Stimulated activated CD4-positive, alpha-beta T cell treated with anti-CD3 and anti-CD28 coated beads, Interleukin-2, amount 100 ng/mL, for 48 hours (primary cell): ENCODE results near the gene BPI.
"Not testable (repeated sequence)": the region's sequence is repeated elsewhere in the genome, so short reads cannot be mapped to it uniquely, and the experiment has no call there.

Experiments
- DNase-seq, 2 donors: peaks; one replicate each; pipeline ENCODE4 v3.0.0-alpha.2; 2020

BPI gene

DNA sequence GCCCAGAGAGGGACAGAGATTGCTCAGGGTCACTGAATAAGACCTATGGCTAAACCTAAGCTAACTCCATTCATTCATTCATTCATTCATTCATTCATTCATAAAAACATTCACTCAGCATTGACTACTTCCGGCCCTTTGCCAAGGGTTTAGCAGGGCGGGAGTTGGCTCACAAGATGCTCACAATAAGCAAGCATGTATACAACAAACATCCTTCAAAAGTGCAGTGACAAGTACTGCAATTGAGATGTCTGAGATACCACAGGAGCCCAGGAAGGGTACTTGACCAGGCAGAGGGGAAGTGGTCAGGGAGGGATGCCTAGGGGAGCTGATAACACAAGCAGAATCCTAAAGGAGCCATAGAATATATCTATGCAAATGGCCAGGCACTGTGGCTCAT lies 25.2 kb upstream of the BPI start:
- DNase-seq: no peak

DNA sequence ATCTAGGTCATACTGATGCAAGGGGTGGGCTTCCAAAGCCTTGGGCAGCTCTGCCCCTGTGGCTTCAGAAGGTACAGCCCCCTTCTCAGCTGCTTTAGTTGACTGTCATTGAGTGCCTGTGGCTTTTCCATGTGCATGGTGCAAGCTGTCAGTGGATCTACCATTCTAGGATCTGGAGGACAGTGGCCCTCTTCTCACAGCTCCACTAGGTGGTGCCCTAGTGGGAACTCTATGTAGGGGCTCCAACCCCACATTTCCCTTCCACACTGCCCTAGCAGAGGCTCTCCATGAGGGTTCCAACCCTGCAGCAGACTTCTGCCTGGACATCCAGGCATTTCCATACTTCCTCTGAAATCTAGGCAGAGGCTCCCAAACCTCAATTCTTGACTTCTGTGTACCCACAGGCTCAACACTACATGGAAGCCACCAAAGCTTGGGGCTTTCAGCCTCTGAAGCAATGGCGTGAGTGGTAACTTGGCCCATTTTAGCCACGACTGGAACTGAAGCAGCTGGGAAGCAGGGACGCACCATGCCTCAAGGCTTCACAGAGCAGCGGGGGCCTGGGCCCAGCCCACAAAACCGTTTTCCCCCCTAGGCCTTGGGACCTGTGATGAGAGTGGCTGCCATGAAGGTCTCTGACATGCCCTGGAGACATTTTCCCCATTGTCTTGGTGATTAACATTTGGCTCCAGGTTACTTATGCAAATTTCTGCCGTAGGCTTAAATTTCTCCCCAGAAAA lies 22.6 kb upstream of the BPI start:
- DNase-seq: not testable (repeated sequence)

DNA sequence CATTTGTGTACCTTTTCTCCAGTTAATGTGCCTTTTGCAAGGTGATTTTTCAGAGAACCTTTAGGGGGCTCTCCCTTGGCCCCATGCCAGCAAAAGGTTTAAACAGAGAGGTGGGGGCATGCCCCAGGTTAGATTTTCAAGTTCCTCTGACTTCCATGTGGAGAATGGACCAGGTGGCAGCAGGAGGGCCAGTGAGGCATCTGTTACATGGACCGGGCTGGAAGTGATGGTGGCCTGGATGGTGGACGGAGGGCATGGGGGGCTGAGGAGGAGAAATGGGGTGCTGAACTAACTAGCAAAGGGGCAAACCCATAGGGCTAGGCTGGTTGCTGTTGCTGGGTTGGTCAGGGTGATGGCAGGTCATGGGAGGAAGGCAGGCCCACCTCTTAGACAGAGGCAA lies 20.7 kb upstream of the BPI start:
- no peak for DNase-seq

DNA sequence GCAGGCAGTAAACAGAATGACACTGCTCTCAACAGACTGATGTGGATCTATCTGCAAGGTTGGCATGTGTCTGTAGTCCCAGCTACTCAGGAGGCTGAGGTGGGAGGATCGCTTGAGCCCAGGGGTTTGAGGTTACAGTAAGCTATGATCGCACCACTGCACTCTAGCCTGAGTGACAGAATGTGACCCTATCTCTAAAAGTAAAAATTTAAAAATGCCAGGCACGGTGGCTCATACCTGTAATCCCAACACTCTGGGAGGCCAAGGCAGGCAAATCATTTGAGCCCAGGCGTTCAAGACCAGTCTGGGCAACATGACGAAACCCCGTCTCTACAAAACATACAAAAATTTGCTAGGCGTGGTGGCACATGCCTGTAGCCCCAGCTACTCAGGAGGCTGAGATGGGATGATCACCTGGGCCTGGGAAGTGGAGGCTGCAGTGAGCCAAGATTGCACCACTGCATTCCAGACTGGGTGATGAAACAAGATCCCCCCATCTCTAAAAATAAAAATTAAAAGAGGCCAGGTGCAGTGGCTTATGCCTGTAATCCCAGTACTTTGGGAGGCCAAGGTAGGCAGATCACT lies 19.8 kb upstream of the BPI start:
- DNase-seq: not testable (repeated sequence)

DNA sequence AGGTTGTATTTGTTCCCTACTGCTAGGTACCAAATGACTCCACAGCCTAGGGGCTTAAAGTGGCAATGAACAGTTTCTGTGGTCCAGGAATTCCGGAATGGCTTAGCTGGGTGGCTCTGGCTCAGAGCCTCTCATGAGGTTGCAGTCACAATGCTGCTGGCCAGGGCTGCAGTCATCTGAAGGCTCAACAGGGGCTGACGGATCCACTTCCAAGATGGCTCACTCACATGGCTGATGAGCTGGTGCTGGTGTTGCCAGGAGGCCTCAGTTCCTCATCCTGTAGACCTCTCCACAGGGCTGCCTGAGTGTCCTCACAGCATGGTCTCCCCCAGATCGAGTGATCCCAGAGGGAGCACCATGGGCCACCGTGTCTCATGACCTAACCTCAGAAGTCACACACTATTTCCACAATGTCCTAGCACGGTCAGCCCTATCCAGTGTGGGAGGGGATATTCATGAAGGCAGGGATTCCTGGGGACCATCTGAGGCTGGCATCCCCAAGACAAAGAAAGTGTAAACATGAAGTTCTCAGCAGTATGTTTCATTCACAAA lies 19.0 kb upstream of the BPI start:
- DNase-seq: no peak

DNA sequence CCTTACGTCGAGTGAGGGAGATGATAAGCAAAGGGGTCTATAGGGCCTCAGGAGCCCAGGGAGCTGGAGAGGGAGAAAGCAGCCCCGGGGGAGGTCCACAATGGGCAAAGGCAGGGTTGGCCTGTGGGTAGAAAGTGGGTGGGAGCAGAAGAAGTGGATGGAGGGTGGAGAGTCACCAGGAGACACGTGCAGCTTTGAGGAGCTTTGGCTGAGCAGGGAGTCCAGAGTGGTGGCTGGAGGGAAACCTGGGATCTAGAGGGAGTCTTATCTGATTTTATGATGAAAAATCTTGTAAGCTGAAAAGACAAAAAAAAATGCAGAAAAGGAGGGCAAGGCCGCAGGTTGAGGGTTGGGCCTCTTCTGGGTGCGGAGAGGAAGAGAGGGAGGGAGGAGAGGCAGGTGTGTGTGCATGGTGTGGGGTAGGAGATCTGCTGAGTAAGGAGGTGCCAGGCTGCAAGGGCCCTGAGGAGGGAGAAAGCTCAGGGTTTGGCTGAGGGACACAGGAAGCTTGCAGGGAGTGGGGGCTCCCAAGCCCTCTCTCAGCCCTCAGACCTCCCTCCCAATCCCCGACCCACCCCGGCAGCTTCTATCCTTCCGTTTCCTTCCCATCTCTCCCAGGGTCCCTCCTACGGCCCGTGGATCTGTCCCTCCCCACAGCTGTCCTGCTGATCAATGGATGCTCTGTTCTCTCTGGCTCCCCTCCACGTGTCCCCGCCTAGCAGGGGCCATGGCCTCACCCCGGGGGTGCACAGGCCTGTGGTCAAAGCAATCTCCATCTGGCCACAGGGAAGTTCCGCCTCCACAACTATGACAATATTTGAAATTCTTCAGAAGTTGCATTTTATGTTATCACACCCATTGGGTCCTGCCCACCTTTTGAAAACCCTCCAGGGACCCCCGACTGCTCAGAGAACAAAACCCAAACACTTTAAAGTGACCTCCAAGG lies 17.1 kb upstream of the BPI start:
- DNase-seq: no peak

DNA sequence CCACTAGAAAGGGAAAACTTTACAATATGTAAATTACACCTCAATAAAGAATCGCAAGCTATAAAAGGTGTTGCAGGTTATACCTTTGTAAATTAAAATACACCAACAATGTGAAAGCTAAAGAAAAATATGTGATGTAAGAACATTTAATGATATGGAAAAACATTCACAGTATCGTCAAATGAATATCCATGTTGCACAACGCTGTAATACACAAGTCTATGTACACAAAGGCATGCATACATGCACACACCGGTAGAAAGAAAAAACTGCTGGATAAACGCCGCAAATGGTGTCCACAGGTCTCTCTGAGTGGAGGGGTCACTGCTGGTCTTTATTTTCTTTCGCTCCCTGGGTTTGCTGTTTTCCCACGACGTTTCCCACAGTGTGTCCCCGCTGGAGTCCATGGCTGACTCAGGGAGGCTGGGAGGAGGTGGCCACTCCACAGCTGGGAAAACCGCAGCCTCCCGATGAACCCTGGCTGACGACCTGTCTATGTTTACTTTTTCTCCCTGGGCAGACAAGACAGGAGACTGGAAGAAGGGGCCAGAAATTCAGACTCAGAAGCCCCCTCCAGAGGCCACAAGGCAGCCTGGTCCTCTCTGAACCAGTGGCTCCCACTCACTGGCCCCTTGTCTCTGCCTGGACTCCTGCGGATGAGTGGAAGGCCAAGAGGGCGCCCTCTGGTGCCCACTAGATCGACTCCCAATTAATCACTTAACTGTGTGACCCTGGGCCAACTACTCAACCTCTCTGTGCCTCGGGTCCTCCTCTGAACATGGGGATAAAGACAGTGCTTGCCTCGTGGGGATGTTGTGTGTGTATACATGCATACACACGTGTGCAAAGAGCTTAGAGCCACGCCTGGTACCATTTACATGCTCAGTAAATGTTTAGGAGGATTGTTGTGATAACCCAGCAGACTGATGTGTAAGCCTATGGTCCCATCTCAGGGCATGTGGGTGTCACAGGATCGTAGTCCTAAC lies 12.8 kb upstream of the BPI start:
- DNase-seq: peak in 1 of 2 donors; percentile 4

DNA sequence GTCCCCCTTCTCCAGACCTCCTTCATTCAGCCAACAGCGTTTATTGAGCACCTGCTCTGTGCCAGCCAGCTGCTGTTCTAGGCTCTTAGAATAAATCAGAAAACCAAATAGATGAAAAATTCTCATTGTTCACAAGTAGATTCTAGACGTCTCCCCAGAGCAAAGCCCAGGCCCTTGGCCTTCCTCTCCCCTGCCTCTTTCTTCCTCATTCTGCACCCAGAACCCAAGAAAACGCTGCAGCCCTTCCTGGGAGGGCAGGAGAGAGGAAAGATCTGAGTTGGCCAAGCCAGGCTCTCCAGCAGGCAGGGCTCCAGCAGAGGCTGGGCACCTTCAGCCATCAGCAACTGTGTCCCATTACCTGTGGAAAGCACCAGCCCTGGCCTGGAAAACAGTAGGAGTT lies 12.0 kb upstream of the BPI start:
- no peak for DNase-seq

DNA sequence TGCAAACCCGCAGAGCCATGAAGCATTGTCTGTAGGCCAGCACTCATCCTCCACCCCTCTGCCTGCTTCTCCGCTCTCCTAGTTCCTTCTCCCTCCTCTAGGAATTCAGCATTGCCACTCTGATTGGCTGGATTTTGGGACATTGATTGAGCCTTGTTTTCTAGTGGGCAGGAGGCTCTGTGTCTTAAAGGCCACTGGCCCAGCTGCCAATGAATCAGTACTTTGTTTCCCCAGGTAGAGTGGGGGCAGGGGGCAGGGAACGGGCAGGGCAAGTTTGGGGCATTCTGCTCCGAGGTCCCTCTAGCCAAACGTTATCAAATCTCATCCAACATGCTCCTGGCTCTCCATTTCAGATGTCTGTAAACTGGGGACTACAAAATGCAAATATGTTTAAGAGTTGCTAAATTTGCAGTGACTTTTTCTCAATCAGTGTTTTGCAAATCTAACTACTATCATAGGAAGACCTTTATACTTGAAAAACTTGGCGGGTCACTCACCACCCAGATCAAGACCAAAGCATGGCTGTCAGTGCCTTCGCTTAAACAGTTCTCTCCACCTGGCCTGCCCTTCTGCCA lies 10.4 kb upstream of the BPI start:
- no peak for DNase-seq

DNA sequence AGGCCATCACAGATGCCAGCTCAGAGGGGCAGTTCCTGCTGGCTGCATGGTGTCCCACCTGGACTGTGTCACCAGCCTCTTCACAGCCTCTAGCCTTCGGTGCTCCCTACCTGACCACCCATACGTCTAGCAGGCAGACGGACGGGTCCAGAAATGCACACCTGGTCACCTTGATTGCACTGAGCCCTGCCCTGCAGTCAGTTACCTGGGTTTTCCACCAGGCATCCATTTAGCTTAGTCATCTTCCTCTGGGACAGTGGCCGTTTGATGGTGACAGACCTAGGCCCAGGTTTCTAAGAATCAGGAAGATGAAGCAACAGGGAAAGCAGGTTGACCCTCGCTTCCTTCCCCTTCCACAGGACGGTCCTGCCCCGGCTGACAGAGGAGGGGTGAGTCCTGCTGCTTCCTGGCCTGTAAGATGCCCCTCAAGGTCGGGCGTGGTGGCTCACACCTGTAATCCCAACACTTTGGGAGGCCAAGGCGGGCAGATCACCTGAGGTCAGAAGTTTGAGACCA lies 9.8 kb upstream of the BPI start:
- DNase-seq: no peak

DNA sequence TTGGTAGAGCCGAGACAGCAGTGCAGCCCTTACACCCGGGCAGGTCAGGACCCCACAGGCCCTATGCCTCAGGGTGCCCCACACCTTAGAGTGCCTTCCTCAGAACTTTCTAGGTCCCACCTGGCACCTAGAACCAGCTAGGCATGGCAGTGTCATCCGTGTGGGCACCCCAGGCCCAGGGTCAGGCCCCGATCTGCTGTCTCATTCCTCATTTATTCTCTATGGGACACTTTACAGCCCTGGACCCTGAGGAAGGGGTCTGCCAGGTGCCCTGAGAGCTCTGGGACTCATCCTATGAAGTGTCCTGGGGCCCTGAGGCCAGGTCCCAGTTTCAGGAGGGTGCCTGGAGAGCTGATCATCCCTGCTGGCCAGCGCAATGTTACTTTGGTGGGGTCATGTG lies 8.1 kb upstream of the BPI start:
- no peak for DNase-seq

DNA sequence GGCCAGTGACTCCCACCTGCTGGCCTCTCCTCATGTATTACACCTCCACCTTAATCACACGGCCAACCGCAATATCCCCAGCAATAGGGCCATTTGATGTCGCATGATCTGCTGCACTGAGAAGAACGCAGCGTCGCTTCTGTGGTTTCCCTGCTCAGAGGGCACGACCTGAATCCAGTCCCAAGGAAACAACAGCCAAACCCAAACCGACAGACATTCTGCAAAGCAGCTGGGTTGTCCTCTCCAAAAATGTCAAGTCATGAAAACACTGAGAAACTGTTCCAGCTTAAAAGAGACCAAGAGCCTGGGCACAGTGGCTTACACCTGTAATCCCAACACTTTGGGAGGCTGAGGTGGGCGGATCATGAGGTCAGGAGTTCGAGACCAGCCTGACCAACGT lies 7.5 kb upstream of the BPI start:
- DNase-seq: no peak

DNA sequence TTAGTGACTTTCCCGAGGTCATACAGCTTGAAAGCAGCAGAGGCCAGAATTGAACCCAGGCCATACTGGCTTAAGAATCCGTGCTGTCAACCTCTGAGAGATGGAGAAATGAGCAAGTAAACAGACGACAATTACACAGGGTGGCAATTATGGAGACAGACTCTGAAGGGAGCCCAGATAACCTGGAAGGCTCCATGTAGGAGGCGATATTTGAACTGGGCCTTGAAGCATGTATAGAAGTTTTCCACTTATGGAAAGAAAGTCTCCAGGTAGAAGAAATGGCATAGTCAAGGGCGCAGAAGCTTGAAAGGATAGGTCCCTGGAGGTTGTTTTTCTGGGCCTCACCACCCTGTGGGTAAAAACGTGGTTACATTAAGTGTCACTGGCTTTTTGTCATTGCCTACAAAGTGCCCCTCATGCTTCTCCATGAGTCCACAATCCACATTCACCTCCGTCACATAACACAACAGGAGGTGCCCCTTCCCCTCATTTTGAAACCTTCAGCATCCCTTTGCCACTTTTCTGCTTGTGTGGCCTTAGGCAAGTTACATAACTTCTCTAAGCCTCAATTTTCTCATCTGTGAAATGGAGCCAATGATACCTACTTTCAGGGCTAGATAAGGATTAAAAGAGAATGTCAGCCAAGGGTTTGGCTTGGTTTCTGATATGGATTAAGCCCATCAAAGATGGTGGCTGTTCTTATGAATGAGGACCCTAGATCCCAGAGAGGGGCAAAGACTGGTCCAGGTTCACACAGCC lies 5.9 kb upstream of the BPI start:
- DNase-seq: no peak

DNA sequence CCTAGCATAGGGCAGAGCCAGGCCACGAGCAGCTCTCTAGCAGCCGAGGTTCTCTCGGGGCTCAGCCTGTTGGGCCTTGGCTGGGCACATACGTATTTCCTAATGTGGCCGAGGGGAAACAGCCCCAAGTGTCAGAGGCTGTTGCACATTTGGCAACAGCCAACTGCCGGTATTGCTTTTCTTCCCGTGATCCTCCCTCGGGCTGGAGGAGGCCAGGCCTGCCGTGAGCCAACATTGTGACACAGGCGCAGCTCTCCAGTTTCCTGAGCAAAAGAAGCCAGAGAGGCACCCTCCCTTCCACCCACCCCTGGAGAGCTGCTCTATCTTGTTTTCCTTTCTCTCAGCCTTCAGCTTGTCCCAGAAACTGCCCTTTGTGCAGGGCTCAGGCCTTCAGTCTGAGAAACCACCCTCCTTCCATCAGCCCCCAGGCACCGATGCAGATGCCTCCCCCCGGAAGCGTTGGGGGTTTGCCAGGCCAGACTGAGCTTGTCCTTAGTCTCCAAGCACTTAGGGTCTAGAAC lies 5.1 kb upstream of the BPI start:
- no peak for DNase-seq

DNA sequence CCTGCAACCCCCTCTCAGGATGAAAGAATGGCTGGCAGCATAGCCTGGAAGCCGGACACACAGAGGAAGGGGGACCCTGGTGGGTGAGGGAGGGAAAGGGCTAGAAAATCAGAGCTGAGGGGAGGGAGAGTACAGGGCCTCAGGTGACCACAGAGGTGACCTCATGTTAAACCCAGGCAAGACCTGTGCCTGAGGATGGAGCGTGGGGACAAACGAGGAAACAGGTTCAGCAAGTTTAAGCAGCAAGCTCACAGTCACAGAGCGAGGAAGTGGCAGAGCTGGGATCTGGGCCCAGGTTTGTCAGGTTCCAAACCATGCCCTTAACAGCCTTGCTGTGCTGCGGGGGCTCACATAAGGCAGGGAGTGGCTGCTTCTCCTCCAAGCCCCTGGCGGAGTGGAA lies 4.0 kb upstream of the BPI start:
- DNase-seq: no peak

DNA sequence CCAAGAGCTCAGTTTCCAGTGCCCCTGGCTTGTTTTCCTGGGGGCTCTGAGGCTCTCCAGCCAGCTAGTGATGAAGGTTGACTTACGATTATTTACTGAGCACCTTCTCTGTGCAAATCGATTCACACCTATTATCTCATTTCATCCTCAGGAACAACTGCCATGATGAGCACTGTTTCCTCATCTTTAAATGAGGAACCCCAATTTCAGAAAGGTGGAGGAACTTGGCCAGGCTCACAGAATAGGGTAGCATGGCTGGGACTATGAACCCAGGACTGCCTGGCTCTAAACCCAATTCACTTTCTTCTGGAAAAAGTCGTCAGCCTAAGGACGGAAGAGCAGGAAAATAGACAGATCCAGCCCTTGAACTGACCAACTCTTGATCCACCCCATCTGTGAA lies 3.5 kb upstream of the BPI start:
- DNase-seq: no peak

DNA sequence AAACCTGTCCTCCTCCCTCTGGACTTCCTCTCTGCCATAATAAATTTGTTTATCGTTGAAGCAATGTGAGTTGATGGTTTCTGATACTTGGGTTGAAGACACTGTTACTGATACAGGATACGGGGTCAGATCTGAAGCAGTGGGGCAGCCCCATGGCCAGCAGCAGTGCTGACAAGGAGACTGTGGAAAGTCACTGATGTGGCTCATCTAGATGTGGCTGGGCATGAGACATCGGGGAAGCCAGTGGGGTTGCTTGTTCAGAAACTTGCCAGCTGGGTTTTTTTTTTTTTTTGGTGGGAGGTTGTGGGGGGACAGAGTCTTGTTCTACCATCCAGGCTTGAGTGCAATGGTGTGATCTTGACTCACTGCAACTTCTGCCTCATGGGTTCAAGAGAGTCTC lies 2.6 kb upstream of the BPI start:
- DNase-seq: no peak

DNA sequence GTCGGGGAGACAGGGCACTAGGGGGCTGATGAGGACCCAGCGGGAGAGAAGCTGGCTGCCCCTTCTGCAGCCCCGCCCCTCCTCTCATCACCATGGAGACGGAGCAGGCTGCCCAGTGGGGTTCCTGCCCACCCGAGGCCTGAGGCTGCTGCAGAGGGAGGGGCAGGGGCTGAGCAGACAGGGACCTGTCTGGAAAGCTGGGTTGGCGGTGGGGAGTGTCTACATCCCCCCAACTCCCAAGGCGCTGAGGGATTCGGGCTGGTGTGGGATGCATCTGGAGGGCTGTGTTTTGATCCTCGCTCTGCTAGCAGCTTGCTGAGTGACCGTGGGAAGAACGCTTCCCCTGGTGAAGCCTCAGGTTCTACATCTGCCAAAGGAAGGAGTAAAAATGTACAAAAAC lies 1.2 kb upstream of the BPI start:
- no peak for DNase-seq

DNA sequence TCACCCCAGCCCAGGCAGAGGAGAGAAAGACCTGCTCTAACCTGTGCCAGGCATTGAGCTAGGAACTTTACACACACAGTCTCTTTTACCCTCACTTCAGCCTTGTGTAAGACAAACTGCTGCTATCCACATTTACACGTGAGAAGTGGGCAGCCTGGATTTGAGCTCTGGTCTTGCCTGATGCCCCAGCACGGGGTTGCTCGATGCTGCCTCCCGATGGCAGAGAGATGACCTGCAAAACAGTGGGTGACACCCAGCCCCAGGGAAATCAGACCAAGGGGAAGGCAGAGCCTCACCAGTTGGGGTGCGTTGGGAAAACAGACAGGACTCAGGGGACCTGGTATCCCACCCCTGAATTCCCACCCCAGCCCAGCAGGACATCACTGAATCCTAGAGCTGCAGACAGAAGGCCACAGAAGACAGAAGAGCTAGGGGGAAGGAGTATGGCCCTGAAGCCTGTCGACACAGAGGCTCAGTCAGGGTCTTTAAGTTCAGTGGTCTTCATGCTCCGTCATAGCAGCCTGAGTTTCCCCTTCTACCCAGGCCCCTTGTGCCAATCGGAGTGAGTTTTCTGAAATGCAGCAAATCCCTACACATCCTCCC lies 990 bp downstream of the BPI start:
- peak; percentile 15 to 23 for DNase-seq

DNA sequence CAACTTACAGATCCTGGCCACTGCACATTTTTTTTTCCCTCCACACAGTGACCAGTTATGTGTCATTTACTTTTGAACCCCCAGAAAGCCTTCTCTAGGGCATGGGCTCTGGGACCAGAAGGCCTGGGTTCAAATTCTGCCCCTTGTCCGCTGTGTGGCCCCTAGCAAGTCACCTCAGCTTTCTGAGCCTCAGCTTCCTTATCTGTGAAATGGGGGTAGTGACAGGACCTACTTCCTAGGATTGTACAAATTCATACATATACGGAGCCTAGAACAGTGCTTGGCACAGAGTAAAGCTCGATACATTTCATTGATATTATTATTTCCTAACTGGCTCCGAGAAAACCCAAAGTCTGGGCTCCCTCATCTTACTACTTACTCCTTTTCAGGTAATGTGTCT lies 1.6 kb downstream of the BPI start:
- DNase-seq: no peak
